Measurements from ENCODE around the gene PLIN3.

PLIN3 gene, protein sequence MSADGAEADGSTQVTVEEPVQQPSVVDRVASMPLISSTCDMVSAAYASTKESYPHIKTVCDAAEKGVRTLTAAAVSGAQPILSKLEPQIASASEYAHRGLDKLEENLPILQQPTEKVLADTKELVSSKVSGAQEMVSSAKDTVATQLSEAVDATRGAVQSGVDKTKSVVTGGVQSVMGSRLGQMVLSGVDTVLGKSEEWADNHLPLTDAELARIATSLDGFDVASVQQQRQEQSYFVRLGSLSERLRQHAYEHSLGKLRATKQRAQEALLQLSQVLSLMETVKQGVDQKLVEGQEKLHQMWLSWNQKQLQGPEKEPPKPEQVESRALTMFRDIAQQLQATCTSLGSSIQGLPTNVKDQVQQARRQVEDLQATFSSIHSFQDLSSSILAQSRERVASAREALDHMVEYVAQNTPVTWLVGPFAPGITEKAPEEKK

GRCh38 chr19:4867534-4868285 is at the start of gene PLIN3:
PLIN3 (minus strand) TSS chr19:4867667; CDS start chr19:4861394, 6,273 bp downstream.
- Histone ChIP-seq H3K9ac (ENCODE audit: insufficient read length, low read depth) (peak within 1 kb of the TSS; percentile 87), H3K36me3 (ENCODE audit: insufficient read depth, insufficient read length, low read length) (peaks cover 13% of the 10 kb centered on the region), H3K9me3 (ENCODE audit: insufficient read depth, low read length) (no peaks in the 10 kb centered on the region), H3K4me1 (ENCODE audit: insufficient read depth, insufficient read length) (peaks cover 7% of the 10 kb centered on the region), H3K27me3 (ENCODE audit: insufficient read depth, insufficient read length) (no peaks in the 10 kb centered on the region), H3K4me3 (ENCODE audit: insufficient read length, low read depth) (peak within 1 kb of the TSS; percentile 83)
- peak; percentile 94 for DNase-seq (ENCODE audit: low read depth, low spot score)
- no peak for TF ChIP-seq SUZ12 (IDR thresholded peaks at IDR 0.05; ENCODE audit: extremely low read depth, insufficient read depth, insufficient read length)
- TF ChIP-seq YY1 (IDR thresholded peaks at IDR 0.05; ENCODE audit: insufficient read depth, insufficient read length): no peak
- TF ChIP-seq ZNF274 (IDR thresholded peaks at IDR 0.05; ENCODE audit: low read depth, low read length): no peak

DNA sequence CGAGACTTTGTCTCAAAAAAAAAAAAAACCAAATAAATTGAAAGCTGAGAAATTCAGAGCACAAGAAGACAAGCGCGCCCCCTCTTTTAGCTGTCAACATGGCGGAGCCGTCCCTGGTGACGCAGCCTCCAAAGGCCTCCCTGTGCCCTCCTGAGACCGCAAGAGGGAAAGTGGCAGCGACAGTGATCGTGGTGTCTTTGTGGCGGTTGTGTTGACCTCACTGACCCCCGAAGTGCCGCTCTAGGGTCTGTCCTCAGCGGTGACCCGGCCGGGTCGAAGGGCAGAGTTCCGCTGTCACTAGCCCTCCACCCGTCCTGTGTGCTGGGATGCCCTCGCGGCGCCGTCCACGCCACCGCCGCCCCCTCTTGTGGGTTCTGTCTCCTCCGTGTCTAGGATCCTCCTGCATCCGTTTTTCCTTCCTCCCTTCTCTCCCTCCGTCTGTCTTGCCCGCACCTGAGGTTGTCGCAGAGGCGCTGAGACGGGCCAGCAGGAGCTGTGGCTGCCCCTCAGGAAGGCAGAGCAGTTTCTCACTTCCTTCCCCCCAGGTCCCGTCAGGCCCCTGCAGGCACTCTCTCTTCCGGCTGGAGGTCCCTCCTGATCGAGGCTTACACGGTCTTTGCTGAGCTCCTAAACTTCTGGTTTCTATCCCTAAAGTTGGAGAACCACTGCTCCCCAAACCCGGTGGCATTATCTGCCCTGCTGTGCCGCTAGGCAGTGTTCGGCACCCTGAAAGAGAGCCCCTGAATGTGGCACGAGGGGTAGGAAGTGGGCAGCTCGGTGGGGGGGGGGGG is 49.0 kb upstream of the PLIN3 start:
- Histone ChIP-seq H3K4me1 (ENCODE audit: insufficient read depth, insufficient read length) (peaks cover 13% of the 10 kb centered on the region), H3K9ac (ENCODE audit: insufficient read length, low read depth) (peak overlapping the region; percentile 26), H3K36me3 (ENCODE audit: insufficient read depth, insufficient read length, low read length) (peaks cover 81% of the 10 kb centered on the region), H3K27me3 (ENCODE audit: insufficient read depth, insufficient read length) (no peaks in the 10 kb centered on the region), H3K4me3 (ENCODE audit: insufficient read length, low read depth) (no peak overlapping the region), H3K9me3 (ENCODE audit: insufficient read depth, low read length) (no peaks in the 10 kb centered on the region)
- no peak for TF ChIP-seq YY1 (IDR thresholded peaks at IDR 0.05; ENCODE audit: insufficient read depth, insufficient read length)
- TF ChIP-seq SUZ12 (IDR thresholded peaks at IDR 0.05; ENCODE audit: extremely low read depth, insufficient read depth, insufficient read length): no peak
- no peak for TF ChIP-seq ZNF274 (IDR thresholded peaks at IDR 0.05; ENCODE audit: low read depth, low read length)
- no peak for DNase-seq (ENCODE audit: low read depth, low spot score)

DNA sequence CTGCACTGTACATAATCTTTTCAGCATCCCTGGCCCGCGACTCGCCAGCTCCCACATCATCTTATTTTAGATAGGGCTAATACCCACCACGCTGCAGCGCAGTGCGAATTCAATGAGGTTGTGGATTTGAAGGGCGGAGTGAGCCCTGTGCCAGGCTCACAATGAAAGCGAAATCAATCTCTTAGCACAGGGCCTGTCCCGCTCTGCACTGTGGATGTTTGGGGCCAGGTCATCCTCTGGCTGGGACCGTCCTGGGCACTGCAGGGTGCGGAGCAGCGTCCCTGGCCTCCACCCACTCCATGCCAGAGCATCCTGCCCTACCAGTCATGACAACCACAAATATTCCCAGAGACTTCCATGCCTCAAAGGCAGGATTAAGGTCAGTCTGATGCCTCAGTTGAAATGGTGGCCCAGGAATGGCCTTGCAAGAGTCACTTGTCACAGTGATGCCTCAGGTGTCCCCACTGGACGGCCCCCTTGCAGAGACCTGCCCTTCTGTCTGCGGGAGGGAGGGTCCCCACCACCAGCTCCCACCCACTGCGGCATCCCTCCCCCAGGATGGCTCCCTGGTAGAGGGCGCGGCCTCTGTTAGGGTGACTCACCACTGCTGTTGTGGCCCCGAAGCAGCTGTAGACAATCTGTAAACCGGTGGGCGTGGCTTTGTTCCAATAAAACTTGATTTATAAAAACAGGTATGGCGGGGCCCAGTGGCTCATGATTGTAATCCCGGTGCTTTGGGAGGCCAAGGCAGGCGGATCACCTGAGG is 47.5 kb upstream of the PLIN3 start:
- Histone ChIP-seq H3K36me3 (ENCODE audit: insufficient read depth, insufficient read length, low read length) (peaks cover 78% of the 10 kb centered on the region), H3K4me3 (ENCODE audit: insufficient read length, low read depth) (no peak overlapping the region), H3K27me3 (ENCODE audit: insufficient read depth, insufficient read length) (no peaks in the 10 kb centered on the region), H3K9me3 (ENCODE audit: insufficient read depth, low read length) (no peaks in the 10 kb centered on the region), H3K9ac (ENCODE audit: insufficient read length, low read depth) (peak overlapping the region; percentile 29), H3K4me1 (ENCODE audit: insufficient read depth, insufficient read length) (peaks cover 20% of the 10 kb centered on the region)
- TF ChIP-seq SUZ12 (IDR thresholded peaks at IDR 0.05; ENCODE audit: extremely low read depth, insufficient read depth, insufficient read length) (no peak), ZNF274 (IDR thresholded peaks at IDR 0.05; ENCODE audit: low read depth, low read length) (no peak), YY1 (IDR thresholded peaks at IDR 0.05; ENCODE audit: insufficient read depth, insufficient read length) (no peak)
- no peak for DNase-seq (ENCODE audit: low read depth, low spot score)

GRCh38 chr19:4913996-4914735 is 46.7 kb upstream of the PLIN3 start:
- no peak overlapping the region for H3K9ac ChIP-seq (ENCODE audit: insufficient read length, low read depth)
- peaks cover 77% of the 10 kb centered on the region for H3K36me3 ChIP-seq (ENCODE audit: insufficient read depth, insufficient read length, low read length)
- H3K4me3 ChIP-seq (ENCODE audit: insufficient read length, low read depth): no peak overlapping the region

GRCh38 chr19:4911786-4912672 is 44.6 kb upstream of the PLIN3 start:
- no peak for DNase-seq (ENCODE audit: low read depth, low spot score)
- peaks cover 21% of the 10 kb centered on the region for H3K4me1 ChIP-seq (ENCODE audit: insufficient read depth, insufficient read length)
- no peaks in the 10 kb centered on the region for H3K27me3 ChIP-seq (ENCODE audit: insufficient read depth, insufficient read length)
- H3K36me3 ChIP-seq (ENCODE audit: insufficient read depth, insufficient read length, low read length): peaks cover 65% of the 10 kb centered on the region
- H3K9ac ChIP-seq (ENCODE audit: insufficient read length, low read depth): peak overlapping the region; percentile 65
- TF ChIP-seq YY1 (IDR thresholded peaks at IDR 0.05; ENCODE audit: insufficient read depth, insufficient read length): no peak
- TF ChIP-seq ZNF274 (IDR thresholded peaks at IDR 0.05; ENCODE audit: low read depth, low read length): no peak
- TF ChIP-seq SUZ12 (IDR thresholded peaks at IDR 0.05; ENCODE audit: extremely low read depth, insufficient read depth, insufficient read length): no peak
- peak overlapping the region; percentile 9 for H3K4me3 ChIP-seq (ENCODE audit: insufficient read length, low read depth)
- no peaks in the 10 kb centered on the region for H3K9me3 ChIP-seq (ENCODE audit: insufficient read depth, low read length)

More at GRCh38 chr19:4913996-4914735, 46.7 kb upstream of the PLIN3 start:
- DNase-seq (ENCODE audit: low read depth, low spot score): no peak
- peaks cover 20% of the 10 kb centered on the region for H3K4me1 ChIP-seq (ENCODE audit: insufficient read depth, insufficient read length)
- no peaks in the 10 kb centered on the region for H3K27me3 ChIP-seq (ENCODE audit: insufficient read depth, insufficient read length)
- TF ChIP-seq SUZ12 (IDR thresholded peaks at IDR 0.05; ENCODE audit: extremely low read depth, insufficient read depth, insufficient read length) (no peak), ZNF274 (IDR thresholded peaks at IDR 0.05; ENCODE audit: low read depth, low read length) (no peak), YY1 (IDR thresholded peaks at IDR 0.05; ENCODE audit: insufficient read depth, insufficient read length) (no peak)
- no peaks in the 10 kb centered on the region for H3K9me3 ChIP-seq (ENCODE audit: insufficient read depth, low read length)

All from NT2/D1 (cell line).